Mucosa of descending colon (tissue), 3 donors: ENCODE data around the gene CACNA2D1. TPM values are rescaled to one million over a fixed set of nuclear protein-coding genes. Genes with fewer than 3 reads are reported as not detected.

ENCODE experiments used
- ATAC-seq: fragments of 200-7000 bp; cut with Tn5 transposase; one replicate; pipeline ENCODE4 v1.9.1; 2020; ENCODE audit warnings: mild to moderate bottlenecking, moderate library complexity
- DNase-seq, 3 donors: peaks; one replicate each; pipeline ENCODE4 v3.0.0-alpha.2; 2020
- H3K36me3 ChIP-seq: fragments of 200-600 bp; one replicate; pipeline ENCODE4 v1.8.0; 2021; ENCODE audit warnings: low read depth, mild to moderate bottlenecking
- H3K4me1 ChIP-seq: fragments of 200-600 bp; one replicate; pipeline ENCODE4 v1.8.0; 2021; ENCODE audit warnings: low read depth, mild to moderate bottlenecking
- H3K4me3 ChIP-seq: fragments of 200-600 bp; one replicate; pipeline ENCODE4 v1.8.0; 2021; ENCODE audit warnings: mild to moderate bottlenecking
- H3K9me3 ChIP-seq: fragments of 200-600 bp; one replicate; pipeline ENCODE4 v1.8.0; 2021; ENCODE audit warnings: mild to moderate bottlenecking
- intact Hi-C, 2 donors: fragments of 100-400 bp; cut with DNase I in 1 of 2; cut with micrococcal nuclease in 1 of 2; formaldehyde crosslinking; loops; one replicate each; pipeline versions ENCODE4 v1.11.0 to v1.11.1; 2022; cut with DNase I, micrococcal nuclease
- long read RNA-seq, 2 donors: library from polyadenylated mRNA; unstranded; transcript quantifications; one replicate each; pipeline ENCODE4 v2.0.0, GENCODE V29; 2019 to 2021
- total RNA-seq, 3 donors: library from RNA; stranded (reverse); fragmentation: NEBNext Ultra II Directional in 2 of 3; extraction: Animal tissue kit (Norgen Biotek cat#: 25700) in 2 of 3; gene quantifications; one replicate each; pipeline versions ENCODE4 v1.2.1 to v1.2.4, GENCODE V29; 2021 to 2023
- TF ChIP-seq, protein P1 (sequence below): fragments of 200-600 bp; IDR thresholded peaks from one replicate; pipeline ENCODE4 v1.8.0; 2022; ENCODE audit warnings: antibody characterized with exemption, mild to moderate bottlenecking
- donor health status: DM: no; HTN: no; CAD: no; lungs with moderate emphysema.
- donor health status: DM: no; HTN: no; CAD: no.
- donor health status: DM: no; HTN: yes; CAD: no.

The CACNA2D1 gene
- total RNA-seq = 10 to 100 TPM in 1 of 3 donors, 1 to 10 TPM in 2; 3.9 to 44.1 (median 6.9) TPM
- long read RNA-seq, donor 1, full-length matches to known transcripts = 1 of 10 reads
- long read RNA-seq, donor 1, partial matches to known transcripts = 1 of 10 reads
- long read RNA-seq, donor 1, other reads (novel, unspliced or antisense) = 8 of 10 reads
- long read RNA-seq, donor 2, partial matches to known transcripts = 3 of 4 reads
- long read RNA-seq, donor 2, other reads (novel, unspliced or antisense) = 1 of 4 reads

DNA sequence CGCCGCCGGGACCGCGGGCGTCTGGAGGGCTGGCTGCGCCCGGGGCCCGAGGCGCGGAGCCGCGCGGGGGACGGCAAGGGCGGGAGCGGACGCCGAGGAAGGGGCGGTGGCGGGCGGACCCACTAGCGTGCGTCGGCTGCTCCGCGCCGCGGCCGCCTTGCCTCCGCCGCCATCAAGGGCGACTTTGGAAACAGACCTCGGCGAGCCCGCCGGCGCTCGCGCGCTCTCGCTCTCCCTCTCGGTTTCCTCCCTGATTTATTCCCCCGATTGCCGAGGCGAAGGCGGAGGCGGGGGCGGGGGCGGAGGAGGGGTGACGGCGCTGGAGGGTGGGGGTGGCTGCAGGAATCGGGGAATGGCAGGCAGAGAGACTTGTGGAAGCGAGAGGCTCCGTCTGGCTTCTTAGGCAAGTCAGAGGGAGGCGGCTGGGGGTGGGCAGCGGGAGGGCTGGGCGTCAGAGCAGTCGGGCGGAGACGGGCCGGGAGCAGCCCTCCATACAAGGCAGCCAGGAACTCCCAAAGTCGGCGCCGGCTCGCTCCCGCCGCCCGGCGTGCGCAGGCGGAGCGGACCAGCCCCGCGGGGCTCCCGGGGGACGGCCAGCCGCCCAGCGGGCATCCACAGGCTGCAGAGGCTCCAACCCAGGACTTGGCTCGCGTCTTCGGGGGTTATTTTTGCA, at the start of gene CACNA2D1:
CACNA2D1 (minus strand) TSS at position 231 of the 673 bp plus-strand sequence.
- Histone ChIP-seq H3K9me3 (no peaks in the 10 kb centered on the region), H3K4me3 (peak within 1 kb of the TSS; percentile 20), H3K4me1 (no peaks in the 10 kb centered on the region), H3K36me3 (no peaks in the 10 kb centered on the region)
- intact Hi-C loops = no loop called here
- TF ChIP-seq, protein P1, sequence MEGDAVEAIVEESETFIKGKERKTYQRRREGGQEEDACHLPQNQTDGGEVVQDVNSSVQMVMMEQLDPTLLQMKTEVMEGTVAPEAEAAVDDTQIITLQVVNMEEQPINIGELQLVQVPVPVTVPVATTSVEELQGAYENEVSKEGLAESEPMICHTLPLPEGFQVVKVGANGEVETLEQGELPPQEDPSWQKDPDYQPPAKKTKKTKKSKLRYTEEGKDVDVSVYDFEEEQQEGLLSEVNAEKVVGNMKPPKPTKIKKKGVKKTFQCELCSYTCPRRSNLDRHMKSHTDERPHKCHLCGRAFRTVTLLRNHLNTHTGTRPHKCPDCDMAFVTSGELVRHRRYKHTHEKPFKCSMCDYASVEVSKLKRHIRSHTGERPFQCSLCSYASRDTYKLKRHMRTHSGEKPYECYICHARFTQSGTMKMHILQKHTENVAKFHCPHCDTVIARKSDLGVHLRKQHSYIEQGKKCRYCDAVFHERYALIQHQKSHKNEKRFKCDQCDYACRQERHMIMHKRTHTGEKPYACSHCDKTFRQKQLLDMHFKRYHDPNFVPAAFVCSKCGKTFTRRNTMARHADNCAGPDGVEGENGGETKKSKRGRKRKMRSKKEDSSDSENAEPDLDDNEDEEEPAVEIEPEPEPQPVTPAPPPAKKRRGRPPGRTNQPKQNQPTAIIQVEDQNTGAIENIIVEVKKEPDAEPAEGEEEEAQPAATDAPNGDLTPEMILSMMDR = no peak
- DNase-seq (peak; percentile 55 to 73 (median 59)), ATAC-seq (peak; percentile 81)

DNA sequence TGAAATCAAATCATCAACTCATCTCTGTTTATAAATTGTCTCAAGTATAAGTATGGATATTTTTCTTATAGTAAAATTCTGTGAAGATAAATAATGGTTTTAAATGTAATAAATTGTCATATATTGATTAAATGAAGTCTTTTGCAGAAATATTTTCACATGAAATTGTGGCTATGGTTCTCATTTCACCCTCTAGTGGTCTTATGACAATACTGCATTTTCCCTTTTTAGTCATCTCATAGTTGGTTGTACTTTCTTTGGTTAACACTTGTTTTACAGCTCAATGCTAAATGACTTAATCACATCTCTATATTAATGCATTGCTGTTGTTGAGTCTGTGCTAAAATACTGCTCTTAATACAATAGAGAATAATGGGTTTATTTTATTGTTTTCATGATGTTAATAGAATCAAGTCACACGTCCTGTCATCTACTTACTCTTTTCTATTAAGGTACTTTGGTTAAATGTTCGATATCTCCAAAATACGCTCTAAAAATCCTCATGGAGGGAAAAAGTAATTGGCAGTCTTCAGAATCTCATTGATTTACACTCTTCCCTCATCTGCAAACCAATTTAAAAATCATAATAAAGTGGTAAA, 38.0 kb upstream of the CACNA2D1 start:
- TF ChIP-seq, protein P1 = peak; percentile 22
- no peaks in the 10 kb centered on the region for H3K36me3 ChIP-seq
- no peaks in the 10 kb centered on the region for H3K9me3 ChIP-seq
- no peak overlapping the region for H3K4me3 ChIP-seq
- H3K4me1 ChIP-seq = no peaks in the 10 kb centered on the region
- DNase-seq (no peak), ATAC-seq (no peak)
- intact Hi-C loops = no loop called here

DNA sequence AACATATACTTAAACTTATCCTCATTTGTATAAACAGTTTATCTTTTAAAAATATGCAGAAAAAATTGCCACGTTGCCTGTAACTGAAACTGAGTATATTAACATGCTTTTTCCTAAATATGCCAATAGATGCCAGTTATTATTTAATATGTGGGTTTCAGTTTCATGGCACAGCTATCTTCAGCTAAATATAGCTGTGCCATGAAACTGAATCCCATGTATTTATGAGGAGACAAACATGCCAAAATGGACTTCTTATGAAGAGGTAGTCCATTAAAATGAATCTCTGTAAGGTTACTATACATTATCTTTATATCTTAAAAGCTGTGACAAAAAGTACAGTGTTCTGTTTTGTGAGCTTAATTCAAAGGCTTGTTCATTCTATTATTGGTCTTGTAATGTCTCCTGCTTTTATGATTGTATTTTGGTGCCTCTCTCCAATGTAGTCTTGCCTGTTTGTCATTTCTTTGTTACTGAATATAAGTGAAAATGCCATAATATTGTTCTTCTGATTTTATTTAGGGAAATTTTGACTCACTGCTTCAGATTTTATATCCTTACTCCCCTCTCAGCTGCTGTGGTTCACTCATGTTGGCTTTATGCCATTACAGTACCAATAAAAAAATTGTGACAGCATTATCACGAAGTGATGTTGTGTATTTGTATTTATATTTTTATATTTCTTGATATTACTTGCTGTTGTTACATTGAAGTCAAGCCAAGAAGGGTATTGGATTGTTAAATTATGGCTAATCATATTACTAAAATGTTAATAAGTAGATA, 34.3 kb upstream of the CACNA2D1 start:
- intact Hi-C loops = no loop called here
- H3K4me3 ChIP-seq = no peak overlapping the region
- no peak for ATAC-seq
- no peaks in the 10 kb centered on the region for H3K9me3 ChIP-seq
- no peaks in the 10 kb centered on the region for H3K4me1 ChIP-seq
- H3K36me3 ChIP-seq = no peaks in the 10 kb centered on the region
- TF ChIP-seq, protein P1 = no peak
- DNase-seq = no peak

DNA sequence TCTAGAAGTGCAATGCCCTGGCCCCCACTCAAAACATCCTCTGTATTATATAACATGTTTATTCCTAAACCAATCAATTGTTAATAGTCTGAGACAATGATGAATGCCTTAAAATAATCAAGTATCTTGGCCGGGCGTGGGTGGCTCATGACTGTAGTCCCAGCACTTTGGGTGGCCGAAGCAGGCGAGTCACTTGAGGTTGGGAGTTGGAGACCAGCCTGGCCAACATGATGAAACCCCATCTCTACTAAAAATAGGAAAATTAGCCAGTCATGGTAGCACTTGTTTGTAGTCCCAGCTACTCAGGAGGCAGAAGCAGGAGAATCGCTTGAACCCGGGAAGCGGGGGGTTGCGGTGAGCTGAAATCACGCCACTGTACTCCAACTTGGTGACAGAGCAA, 29.4 kb upstream of the CACNA2D1 start:
- no peaks in the 10 kb centered on the region for H3K9me3 ChIP-seq
- no peaks in the 10 kb centered on the region for H3K36me3 ChIP-seq
- ATAC-seq = no peak
- TF ChIP-seq, protein P1 = no peak
- H3K4me1 ChIP-seq = no peaks in the 10 kb centered on the region
- H3K4me3 ChIP-seq = no peak overlapping the region
- no peak for DNase-seq
- intact Hi-C loops = no loop called here

DNA sequence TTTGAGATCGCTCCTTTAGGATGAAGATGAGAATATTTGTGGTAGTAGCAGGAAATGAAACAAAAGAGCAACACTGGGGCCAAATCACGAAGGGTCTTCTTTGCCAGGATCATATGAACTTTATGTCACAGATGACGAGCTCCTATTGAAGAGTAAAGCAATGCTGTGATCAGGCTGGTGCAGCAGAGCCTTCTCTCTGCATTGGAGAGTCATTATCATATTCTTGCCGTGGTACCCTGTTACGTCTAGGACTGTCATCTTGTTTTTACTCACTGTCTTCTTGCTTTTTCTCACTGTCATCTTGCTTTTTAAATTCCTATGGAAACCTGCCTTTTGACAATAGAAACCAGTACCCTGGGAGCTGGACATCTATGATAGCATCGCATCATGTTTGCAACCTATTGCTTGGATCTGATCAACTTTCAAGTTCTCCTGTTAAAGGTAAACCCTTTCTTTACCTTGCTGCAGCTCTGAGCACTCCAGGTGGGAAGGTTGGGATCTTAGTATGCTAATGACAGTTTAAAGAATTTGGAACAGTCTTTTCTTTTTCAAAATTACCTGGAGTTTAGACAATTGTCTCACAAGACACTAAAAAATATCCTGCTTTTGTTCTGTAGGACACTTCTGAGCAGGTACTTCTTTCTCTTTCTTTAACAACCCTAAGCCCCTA, 27.9 kb upstream of the CACNA2D1 start:
- DNase-seq = no peak
- no peak for ATAC-seq
- Histone ChIP-seq H3K4me3 (no peak overlapping the region), H3K36me3 (no peaks in the 10 kb centered on the region), H3K9me3 (no peaks in the 10 kb centered on the region), H3K4me1 (no peaks in the 10 kb centered on the region)
- intact Hi-C loops = no loop called here
- TF ChIP-seq, protein P1 = no peak
